Measurements from ENCODE around the gene FUT7.

The FUT7 gene, protein sequence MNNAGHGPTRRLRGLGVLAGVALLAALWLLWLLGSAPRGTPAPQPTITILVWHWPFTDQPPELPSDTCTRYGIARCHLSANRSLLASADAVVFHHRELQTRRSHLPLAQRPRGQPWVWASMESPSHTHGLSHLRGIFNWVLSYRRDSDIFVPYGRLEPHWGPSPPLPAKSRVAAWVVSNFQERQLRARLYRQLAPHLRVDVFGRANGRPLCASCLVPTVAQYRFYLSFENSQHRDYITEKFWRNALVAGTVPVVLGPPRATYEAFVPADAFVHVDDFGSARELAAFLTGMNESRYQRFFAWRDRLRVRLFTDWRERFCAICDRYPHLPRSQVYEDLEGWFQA

DNA sequence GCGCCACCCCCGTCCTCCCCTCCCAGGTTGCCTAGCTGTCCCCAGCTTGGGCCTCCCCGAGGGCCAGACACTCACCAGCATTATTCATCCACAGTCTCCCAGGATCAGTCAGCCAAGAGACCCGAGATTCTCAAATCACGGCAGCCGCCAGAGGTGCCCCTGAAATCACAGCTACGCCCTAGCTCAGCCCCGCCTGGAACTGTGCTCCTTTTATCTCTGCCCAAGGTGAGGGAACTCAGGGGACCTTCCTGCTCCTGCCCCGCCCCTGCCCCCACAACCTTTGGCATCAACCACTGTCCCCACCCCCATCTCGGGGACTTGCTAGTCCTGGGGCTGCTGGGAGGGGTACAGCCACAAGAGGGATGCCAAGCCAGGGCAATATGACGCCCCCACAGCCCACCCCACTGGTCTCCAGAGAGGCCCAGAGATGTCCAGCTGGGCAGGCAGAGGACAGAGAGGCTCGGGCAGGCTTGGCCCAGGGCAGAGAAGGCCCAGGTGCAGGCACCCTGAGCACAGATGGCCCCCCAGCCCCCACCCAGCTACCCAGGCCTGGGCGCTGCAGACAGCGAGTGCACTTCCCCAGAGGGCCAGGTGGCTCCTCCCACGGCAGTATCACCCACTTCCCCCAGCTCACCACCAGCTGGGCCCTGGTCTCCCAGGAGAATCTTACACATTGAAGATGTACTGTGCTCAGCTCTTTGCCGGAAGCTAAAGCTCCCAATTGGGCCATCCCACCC lies at the start of gene FUT7:
Gene FUT7, minus strand, starts transcription at position 185 of the 737 bp plus-strand sequence. Its CDS starts 97 bp downstream, at position 88.
- DNase-seq: peak; percentile 61

DNA sequence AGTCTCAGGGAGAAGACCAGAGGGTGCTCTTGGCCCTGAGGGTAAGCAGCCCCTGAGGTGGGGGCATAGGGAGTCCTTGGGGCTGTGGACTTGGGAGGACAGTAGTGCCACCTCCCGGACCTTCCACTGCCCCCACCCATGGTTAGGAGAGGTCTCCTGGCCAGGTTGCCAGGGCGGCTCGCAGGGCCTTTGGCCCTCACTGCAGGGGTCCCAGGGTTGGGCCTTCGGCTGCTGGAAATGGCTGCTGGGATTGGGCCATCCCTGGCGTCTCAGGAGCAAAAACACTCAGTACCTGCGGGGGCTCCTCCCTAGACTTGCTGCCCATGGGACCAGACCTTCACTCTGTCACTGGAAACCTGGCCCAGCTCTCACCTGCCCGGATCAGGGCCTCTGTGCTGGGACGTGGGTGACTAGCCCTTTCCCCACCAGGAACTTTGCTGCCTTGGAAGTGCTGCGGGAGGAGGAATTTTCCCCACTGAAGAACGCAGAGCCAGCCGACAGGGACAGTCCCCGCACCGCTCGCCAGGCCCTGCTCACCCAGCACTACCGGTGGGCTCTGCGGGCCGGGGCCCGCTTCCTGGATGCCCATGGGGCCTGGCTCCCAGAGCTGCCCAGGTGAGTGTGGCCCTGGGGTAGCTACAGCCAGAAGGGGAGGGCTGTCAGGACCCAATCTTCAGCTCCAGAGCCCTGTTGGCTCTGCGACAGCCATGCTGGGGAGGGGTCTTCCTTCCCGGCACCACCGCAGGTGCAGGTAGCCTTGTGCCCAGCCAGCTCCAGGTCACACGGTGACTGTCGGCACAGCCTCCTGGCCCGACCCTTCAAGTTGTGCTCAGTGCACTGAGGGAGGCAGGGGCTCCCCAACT lies 48.6 kb upstream of the FUT7 start:
- no peak for DNase-seq

DNA sequence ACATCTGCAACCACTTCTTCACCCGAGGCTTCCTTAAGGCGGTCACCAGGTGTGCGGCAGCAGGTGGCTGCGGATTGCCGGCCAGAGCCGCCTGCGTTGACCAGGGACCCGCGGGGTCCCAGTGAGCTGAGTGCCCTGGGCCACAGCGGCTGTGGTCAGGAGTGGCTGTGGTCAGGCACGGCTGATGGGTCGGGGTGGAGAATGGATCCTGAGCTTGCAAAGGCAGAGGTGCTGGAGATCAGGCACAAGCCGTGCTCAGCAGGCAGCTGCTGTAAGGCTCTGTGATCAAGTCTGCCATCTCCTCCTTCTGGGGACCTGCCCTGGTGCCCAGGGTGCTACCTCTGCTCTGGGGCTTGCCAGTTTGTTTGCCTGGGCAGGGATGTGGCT lies 47.5 kb upstream of the FUT7 start:
- no peak for DNase-seq

DNA sequence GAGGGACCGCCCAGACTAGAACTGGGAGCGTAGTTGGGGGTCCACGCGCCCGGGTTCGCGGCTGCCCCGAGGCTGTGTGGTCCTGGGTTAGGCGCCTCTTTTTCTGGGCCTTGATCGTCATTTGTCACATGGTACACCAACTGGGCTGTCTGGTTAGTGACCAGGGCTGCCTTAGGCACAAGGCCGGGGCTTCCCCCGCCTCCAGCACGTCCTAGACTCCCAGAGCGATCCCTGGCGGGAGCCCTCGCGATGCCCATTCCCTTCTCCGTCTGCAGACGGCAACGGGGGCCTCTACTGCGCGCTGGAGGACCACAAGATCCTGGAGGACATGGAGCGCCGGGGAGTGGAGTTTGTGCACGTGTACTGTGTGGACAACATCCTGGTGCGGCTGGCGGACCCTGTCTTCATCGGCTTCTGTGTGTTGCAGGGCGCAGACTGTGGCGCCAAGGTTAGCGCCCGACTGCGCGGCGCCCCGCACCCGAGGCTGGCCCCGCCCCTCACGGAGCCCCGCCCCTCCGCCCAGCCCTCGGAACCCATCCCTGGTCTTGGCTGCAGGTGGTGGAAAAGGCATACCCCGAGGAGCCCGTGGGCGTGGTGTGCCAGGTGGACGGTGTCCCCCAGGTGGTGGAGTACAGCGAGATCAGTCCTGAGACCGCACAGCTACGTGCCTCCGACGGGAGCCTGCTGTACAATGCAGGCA lies 47.0 kb upstream of the FUT7 start:
- no peak for DNase-seq

DNA sequence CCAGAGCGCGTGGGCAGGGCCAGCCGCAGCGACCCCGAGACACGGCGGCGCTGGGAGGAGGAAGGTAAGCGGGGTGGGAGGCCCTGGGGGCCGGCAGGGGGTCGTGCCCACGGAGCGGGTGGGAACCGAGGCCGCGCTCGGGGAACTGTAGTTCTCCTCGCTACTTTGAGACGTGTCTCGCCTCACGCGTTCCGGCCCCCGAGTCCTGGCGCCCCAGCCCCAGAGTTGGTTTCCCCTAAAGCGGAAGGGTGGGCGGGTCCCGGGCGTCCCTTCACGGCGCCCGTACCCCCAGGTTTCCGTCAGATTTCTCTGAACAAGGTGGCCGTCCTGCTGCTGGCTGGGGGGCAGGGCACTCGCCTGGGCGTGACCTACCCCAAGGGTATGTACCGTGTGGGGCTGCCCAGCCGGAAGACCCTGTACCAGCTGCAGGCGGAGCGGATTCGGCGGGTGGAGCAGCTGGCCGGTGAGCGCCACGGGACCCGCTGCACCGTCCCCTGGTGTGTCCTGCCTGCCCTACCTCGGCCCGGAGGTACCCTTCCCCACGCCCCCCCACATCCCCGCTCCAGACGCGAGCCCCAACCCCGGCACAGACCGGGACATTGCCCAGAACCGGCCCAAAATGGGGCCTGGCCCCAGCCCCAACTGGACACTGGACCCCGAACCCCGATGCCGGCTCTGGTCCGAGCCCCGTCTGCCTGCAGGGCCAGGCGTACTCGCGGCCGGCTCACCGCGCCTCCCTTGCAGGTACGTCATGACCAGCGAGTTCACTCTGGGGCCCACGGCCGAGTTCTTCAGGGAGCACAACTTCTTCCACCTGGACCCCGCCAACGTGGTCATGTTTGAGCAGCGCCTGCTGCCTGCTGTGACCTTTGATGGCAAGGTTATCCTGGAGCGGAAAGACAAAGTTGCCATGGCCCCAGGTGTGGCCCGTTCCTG lies 46.1 kb upstream of the FUT7 start:
- DNase-seq: peak; percentile 63

DNA sequence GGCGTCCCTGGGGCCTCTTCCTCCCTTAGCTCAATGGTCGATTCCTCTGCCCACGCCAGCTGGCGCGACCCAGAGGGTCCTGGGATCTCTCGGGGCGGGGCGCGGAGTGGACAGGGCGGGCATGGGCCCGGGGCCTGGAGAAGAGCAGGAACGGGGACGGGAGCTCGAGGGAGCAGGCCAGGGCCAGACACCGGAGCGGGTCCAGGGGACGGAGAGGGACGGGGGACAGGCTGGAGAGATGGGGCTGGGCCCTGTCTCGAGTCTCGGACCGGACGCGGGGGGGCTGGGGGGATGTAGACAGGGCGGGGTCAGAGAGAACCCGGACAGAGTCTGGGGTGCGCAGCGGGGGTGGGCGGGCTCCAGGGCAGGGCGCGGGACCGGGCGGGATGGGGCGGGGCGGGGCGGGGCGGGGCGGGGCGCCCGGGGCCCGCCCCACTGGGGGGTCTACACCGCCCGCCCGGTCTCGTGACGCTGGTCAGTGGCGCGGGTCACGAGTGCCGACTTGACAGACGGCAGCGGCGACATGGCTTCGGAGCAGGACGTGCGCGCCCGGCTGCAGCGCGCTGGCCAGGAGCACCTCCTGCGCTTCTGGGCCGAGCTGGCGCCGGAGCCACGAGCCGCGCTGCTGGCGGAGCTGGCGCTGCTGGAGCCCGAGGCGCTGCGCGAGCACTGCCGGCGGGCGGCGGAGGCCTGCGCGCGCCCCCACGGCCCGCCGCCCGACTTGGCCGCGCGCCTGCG lies 45.3 kb upstream of the FUT7 start, which contains the start of gene UAP1L1:
Gene UAP1L1, plus strand, starts transcription at position 508 of the 738 bp plus-strand sequence. Its CDS starts 16 bp downstream, at position 524.
- DNase-seq: peak; percentile 64

DNA sequence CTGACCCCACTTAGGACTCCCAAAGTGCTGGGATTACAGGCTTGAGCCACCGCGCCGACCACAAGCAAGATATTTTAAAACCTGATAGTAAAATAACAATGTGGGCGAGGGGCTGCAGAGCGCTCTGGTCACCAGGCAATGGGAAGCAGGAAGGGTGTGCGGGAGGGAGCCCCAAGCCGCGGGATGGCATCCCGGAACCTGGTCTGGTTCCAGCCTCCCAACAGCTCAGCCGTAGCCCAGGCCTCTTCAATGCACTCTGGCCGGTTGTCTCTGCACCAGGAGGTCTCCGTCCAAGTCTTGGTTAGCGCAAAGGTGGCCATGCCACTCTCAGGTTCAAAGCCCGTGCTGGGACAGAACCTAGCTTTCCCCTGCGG lies 44.7 kb upstream of the FUT7 start:
- DNase-seq: no peak

DNA sequence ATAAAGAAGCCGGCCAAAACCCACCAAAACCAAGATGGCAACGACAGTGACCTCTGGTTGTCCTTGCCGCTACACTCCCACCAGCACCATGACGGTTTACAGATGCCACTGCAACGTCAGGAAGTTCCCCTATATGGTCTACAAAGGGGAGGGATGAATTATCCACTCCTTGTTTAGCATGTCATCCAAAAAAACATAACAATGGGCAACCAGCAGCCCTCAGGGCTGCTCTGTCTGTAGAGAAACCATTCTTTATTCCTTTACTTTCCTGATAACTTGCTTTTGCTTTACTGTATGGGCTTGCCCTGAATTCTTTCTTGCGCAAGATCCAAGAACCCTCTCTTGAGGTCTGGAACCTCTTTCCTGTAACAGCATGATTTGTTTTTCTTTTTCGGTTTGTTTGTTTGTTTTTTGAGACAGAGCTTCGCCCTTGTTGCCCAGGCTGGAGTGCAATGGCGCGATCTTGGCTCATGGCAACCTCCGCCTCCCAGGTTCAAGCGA lies 43.4 kb upstream of the FUT7 start:
- DNase-seq: no peak

DNA sequence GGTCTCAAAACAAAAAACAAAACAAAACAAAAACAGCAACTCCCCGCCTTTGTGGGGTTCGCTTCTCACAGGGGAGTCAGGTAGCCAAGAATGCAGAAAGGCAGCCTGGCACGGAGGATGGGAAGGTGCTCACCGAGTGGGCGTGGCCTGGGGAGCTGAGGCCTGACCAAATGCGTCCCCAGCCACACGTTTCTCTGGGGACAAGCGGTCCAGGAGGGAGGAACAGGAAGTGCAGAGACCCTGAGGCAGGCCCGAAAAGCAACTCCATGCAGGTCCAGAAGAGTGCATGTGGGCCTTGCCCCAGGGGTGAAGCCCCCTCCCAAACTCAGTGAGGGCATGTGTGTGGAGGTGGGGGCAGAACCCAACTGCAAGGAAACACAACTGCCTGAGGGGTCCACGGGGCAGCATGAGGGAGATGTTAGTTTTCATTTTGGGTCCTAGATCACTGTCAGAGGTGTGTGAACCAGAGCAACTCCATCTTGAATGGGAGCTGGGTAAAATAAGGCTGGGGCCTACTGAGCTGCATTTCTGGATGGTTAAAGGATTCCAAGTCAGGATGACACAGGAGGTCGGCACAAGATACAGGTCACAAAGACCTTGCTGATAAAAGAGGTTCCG lies 42.9 kb upstream of the FUT7 start:
- no peak for DNase-seq

DNA sequence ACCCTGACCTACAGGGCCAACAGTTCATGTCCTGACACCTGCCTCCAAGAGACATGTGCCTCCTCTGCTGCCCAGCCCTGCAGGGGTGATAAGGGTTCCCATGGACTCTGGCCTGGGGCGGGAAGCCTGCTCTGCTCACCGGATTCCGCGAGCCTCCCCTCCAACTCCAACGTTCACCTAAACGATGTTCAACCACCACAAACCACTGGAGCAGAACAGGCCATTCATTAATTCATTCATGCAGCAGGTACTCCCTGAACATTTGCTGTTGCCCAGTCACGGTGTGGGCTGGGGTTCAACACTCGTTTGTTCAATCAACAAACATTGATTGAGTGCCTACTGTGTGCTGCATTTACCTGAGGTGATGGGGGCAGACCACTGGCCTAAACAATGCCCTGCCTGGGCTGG lies 42.1 kb upstream of the FUT7 start:
- DNase-seq: no peak

DNA sequence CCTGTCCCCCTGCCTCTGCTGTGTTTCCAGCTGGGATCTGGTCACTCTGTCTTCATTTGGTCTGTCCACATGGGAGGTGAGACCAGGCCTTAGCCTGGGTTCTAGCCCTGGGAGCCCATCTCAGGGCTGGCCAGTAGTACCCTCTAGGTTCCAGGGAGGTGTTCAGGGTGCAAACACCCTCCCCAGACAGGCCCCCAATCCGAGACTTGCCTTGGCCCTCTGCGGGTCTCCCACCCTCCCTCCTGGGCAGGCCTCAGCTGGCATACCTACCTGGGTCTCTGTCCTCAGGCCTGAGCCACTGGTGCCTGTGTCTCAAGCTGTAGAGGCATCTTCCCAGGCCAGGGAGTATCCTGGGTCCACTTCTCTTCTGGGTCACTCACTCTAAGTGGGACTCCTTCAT lies 39.4 kb upstream of the FUT7 start:
- DNase-seq: no peak

DNA sequence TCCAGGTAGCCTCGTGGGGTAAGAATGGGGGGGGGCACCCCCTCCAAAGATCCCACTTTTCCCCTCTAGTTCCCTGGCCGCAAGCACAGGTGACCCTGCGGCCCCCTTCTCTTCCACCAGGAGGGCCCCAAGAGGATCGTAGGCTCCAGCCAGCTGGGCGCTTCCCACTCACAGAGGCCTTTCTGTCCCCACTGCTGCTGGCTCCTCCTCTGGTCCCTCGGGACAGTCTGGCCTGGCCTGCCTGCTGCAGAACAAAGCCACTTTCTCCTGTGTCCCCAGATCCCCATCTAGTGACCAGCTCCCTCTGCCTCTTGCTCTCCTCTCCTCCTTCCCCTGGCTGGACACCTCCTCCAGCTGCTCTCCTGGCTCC lies 39.0 kb upstream of the FUT7 start:
- no peak for DNase-seq

DNA sequence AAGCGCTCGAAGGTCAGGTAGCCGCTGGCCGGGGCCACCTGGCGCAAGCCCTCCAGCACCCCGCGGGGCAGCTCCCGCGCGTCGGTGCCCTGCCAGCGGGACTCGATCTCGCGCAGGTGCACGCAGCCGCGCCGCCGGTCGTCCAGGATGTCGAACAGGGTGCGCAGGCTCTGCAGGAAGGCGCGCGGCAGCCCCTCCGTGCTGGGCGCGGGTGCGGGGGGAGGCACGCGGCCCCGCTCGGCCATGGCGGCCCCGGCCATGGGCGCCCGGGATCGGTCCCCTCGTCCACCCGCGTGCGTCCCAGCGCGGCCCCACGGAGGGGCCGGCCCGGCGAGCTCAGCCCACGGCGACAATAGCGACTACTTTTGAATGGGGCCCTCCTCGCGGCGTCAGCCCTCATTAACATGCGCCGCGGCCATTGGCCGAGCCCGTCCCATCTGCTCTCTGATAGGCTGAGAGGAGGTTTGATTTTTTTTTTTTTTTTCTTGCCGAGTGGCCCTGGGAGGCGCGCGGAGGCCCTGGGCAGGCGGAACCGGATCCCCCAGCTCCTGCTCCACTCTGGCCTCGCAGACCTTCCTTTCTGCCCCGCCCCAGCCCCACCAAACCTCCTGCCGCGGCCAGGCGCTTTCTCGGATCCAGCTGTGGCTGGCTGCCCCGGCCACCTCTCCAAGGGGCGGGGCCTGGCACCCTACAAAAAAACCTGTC lies 38.5 kb upstream of the FUT7 start, which contains the start of gene SAPCD2:
Gene SAPCD2, minus strand, starts transcription at position 357 of the 705 bp plus-strand sequence. Its CDS starts 97 bp downstream, at position 260.
- DNase-seq: peak; percentile 86

DNA sequence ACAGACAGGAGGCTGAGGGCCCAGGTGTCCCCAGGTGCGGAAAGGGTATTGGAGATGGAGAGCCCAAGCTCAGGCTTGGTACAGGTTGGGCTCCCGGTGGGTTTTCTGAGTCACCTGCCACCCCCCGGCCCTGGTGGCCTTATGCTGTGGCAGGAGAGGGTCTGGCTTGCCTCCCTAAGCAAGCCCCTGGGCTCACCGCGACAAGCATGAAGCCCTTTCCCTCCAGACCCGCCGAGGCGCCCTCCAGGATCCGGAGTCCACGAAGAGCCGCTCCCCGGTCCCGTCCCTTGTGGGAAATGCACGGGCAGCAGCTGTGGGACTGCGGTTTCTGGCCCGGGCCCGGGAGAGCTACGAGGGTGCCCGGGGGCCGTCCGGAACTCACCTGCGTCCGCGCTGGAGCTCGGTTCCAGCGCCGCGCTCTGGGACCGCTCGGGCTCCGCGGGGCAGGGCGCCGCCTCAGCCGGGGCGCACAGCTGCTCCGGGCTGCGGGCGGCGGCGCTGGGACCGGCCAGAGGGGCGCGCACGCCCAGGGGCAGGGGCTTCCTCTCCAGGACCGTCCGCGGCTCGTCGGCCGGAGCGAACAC lies 37.7 kb upstream of the FUT7 start:
- no peak for DNase-seq

DNA sequence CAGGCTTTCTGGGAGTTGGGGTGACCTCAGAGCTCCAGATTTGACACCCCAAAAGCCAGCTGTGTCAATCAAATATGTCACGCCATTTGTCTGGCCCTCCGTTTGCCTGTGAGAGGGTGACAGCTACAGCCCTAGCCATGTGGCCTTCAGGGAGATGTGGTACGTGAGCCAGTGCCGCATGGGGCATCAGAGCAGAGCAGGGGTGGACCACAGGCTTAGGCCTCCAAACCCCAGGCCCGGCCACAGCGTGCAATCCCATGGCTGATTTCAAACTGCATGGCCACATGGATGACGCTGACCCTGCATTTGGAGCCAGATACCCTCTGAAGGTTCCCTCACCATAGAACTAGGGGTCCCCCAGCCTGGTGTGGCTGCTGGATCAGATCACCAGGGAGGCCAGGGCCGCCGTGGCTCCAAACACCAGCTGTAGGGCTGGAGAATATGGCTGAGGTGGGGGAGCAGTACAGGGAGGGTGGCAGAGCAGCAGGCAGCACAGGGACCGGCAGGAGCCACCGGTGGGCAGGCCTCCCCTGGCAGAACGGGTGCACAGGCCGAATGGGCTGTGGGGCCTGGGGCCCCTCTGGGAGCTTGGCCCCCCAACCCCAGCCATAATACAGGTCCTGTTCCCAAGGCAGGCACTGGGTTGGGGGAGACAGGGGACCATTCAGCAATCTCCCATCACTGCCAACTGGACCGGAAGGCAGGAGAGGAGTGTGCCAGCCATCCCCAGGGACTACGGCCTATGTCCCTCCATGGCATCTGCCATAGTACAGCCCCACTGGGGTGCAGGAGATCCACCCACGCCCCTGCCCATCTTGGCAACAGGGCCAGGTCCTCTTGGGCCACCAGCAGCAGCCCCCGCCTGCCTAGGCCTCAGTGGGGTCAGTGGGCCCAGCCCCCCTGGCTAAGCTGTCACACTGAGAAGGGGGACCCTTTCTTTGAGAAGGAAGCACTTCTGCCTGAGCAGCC lies 36.9 kb upstream of the FUT7 start:
- no peak for DNase-seq

DNA sequence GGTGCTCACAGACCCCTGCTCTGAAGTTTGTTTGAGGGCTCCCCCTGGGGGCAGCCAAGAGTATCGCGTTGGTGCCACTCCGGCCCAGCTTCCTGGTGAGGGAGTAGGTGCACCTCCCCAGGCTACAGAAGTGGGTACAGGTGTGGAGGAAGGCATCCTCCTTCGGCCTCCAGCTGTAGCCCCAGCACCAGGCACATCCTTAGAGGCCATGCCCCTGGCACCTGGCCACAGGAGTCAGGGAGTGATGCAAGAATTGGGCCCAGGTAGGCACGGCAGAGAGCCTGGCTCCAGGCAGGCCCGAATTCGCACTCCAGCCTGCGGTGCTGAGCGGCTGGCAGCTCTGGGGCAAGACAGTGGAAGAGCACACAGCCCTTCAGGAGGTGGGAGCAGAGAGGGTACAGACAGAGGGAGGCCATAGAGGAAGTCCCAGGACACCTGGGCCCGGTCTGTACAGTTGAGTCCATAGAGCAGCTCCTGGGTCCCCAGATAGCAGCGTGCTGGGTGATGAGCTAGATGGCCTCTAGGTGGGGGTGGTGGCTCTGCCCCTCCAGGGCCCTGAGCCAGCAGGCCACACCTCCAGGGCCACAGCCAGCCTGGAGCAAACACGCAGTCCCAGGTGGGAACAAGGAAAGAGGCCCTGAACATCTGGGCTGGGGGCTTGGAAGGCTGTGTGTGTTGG lies 36.1 kb upstream of the FUT7 start:
- peak; percentile 91 for DNase-seq

Measured in CD4-positive, alpha-beta T cell treated with Interleukin-15 for 1 hour (primary cell).